ENCODE measurements around the gene CDX2. TPM values are rescaled to one million over a fixed set of nuclear protein-coding genes. Genes with fewer than 3 reads are reported as not detected.
A peak's percentile ranks its signal among the peaks of the same experiment; 100 is the strongest.

Gene CDX2
- polyA plus RNA-seq, 1 experiment: not detected

DNA sequence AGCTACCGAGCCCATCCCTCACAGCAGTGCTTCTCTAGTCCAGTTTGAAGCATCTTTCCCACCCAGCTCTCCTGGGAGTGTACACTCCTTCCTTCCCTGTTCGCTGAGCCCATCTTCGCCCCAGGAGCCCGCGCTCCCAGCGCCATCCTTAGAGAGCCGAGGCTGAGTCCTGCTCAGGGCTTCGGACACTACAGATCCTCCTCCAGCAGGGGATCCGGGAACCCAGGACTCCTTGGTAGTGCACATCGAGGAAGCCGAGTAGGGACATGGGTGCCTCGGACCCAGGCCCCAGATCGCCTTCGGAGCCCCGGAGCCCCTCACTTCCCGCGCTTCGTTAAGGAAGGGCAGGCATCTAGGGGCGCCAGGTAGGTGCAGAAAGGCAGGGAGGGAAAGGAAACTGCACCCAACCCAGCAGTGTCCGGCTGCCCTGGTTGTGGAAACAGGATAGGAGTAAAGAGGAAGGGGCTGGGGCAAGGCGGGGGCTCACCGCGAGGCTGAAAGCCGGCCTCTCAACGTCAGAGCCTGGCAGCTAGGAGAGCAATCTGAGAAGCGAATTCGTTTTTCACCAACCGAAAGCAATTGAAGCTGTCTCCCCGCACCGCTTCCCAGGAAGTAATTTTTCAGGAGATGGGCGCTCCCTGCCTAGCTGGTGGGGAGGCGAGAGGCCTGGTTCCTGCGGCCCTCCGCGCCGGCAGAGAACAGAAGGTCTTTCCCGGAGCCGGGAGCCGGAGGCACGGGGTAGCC, 48.3 kb downstream of the CDX2 start:
- no peak for TF ChIP-seq CTCF (IDR thresholded peaks at IDR 0.05; ENCODE audit: low read depth, low read length)
- Histone ChIP-seq H3K27ac (ENCODE audit: low read depth, low read length) (no peak overlapping the region), H3K4me3 (ENCODE audit: low read depth, low read length) (peak overlapping the region; percentile 38), H3K9me3 (ENCODE audit: control insufficient read depth, insufficient read depth, low read length) (peaks cover 9% of the 10 kb centered on the region; the same call in 1 of the 2 replicates), H3K27me3 (ENCODE audit: control insufficient read depth, insufficient read depth, low read length) (peaks cover 90% of the 10 kb centered on the region)
- POLR2A ChIA-PET: no interaction called here
- no peak for DNase-seq (ENCODE audit: low read depth, low spot score)
- CTCF ChIA-PET: no interaction called here

DNA sequence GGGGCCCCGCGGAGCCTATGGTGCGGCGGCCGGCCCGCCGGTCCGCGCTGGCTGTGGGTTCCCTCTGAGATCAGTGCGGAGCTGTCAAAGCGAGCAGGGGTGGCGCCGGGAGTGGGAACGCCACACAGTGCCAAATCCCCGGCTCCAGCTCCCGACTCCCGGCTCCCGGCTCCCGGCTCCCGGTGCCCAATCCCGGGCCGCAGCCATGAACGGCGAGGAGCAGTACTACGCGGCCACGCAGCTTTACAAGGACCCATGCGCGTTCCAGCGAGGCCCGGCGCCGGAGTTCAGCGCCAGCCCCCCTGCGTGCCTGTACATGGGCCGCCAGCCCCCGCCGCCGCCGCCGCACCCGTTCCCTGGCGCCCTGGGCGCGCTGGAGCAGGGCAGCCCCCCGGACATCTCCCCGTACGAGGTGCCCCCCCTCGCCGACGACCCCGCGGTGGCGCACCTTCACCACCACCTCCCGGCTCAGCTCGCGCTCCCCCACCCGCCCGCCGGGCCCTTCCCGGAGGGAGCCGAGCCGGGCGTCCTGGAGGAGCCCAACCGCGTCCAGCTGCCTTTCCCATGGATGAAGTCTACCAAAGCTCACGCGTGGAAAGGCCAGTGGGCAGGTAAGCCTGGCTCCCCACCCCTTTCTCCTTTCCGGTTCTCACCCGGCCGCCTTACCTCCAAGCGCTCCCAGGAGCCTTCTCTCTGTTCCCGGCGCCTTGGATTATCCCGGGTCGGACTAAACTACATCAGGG, 49.0 kb downstream of the CDX2 start, which contains the start of gene PDX1:
PDX1 (plus strand) TSS at position 67 of the 743 bp plus-strand sequence; CDS start at position 206, 139 bp downstream.
- no peak within 1 kb of the TSS for H3K27ac ChIP-seq (ENCODE audit: low read depth, low read length)
- ChIA-PET CTCF (no interaction called here), POLR2A (no interaction called here)
- H3K4me3 ChIP-seq (ENCODE audit: low read depth, low read length): no peak within 1 kb of the TSS; the same call in 1 of the 2 replicates
- peaks cover 9% of the 10 kb centered on the region; the same call in 1 of the 2 replicates for H3K9me3 ChIP-seq (ENCODE audit: control insufficient read depth, insufficient read depth, low read length)
- peaks cover 83% of the 10 kb centered on the region for H3K27me3 ChIP-seq (ENCODE audit: control insufficient read depth, insufficient read depth, low read length)
- DNase-seq (ENCODE audit: low read depth, low spot score): no peak
- no peak for TF ChIP-seq CTCF (IDR thresholded peaks at IDR 0.05; ENCODE audit: low read depth, low read length)

DNA sequence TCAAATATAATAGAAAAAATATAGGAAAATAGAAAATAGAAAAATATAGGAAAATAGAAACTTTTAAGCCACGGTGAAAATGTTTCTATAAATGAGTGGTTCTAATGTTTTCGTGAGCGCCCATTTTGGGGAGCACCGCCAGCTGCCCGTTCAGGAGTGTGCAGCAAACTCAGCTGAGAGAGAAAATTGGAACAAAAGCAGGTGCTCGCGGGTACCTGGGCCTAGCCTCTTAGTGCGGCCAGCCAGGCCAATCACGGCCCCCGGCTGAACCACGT, 49.5 kb downstream of the CDX2 start:
- no peak overlapping the region for H3K4me3 ChIP-seq (ENCODE audit: low read depth, low read length)

GRCh38 chr13:27918918-27919658, 50.0 kb downstream of the CDX2 start:
- CTCF ChIA-PET: interaction anchor here (1.1 kb wide), 1 partner anchor 93 kb away, joined by 3 read pairs; no protein-coding TSS in a partner anchor
- H3K27ac ChIP-seq (ENCODE audit: low read depth, low read length): no peak overlapping the region
- peaks cover 74% of the 10 kb centered on the region for H3K27me3 ChIP-seq (ENCODE audit: control insufficient read depth, insufficient read depth, low read length)
- POLR2A ChIA-PET: no interaction called here
- no peak overlapping the region for H3K4me3 ChIP-seq (ENCODE audit: low read depth, low read length)
- no peak for DNase-seq (ENCODE audit: low read depth, low spot score)
- H3K9me3 ChIP-seq (ENCODE audit: control insufficient read depth, insufficient read depth, low read length): peaks cover 9% of the 10 kb centered on the region; the same call in 1 of the 2 replicates
- TF ChIP-seq CTCF (IDR thresholded peaks at IDR 0.05; ENCODE audit: low read depth, low read length): no peak

More for the DNA sequence above, 49.5 kb downstream of the CDX2 start:
- Histone ChIP-seq H3K9me3 (ENCODE audit: control insufficient read depth, insufficient read depth, low read length) (peaks cover 9% of the 10 kb centered on the region; the same call in 1 of the 2 replicates), H3K27me3 (ENCODE audit: control insufficient read depth, insufficient read depth, low read length) (peaks cover 78% of the 10 kb centered on the region), H3K27ac (ENCODE audit: low read depth, low read length) (no peak overlapping the region)
- CTCF ChIA-PET: interaction anchor here (1.1 kb wide), 1 partner anchor 93 kb away, joined by 3 read pairs; no protein-coding TSS in a partner anchor
- no peak for DNase-seq (ENCODE audit: low read depth, low spot score)
- TF ChIP-seq CTCF (IDR thresholded peaks at IDR 0.05; ENCODE audit: low read depth, low read length): no peak
- POLR2A ChIA-PET: no interaction called here

Measured in AG04450 (cell line).